D721Med (cell line): ENCODE measurements around the gene CD47.

Experiments used
- DNase-seq: peaks from one replicate; pipeline ENCODE4 v3.0.0; 2011; ENCODE audit warnings: low spot score; ENCODE audit not compliant: insufficient read length
- FAIRE-seq: peaks from 2 replicates; lab custom pipeline; 2011; peaks lifted over from hg19 to GRCh38; lab: Jason Lieb, UNC
- CTCF ChIP-seq: IDR thresholded peaks from 2 replicates; pipeline ENCODE4 v1.5.1; 2012; ENCODE audit warnings: mild to moderate bottlenecking, control low read depth; ENCODE audit not compliant: insufficient read depth; ENCODE audit errors: missing control alignments

The CD47 gene

GRCh38 chr3:108008931-108009639 is 81.7 kb downstream of the CD47 start:
- peak; percentile 35 for FAIRE-seq
- DNase-seq = no peak
- TF ChIP-seq CTCF = no peak

DNA sequence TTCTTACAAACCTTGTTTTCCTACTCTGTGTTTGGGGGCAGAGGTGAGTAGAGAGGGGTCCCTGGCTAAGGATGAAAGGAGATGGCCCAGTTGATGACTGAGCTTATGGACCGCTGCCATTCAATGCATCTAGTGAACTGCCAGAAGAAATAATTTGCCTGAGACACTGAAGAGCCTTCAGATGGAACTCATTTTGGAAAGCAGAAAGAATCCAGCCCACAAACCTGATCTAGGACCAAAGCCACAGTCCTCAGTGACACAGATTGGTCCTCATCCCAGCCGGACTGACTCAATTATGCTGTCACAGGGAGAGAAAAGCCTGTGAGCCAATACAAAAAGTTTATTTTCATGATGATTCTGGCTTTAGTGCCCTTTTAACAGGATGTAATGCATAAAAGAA is 82.7 kb downstream of the CD47 start:
- DNase-seq = no peak
- FAIRE-seq = no peak
- no peak for TF ChIP-seq CTCF

DNA sequence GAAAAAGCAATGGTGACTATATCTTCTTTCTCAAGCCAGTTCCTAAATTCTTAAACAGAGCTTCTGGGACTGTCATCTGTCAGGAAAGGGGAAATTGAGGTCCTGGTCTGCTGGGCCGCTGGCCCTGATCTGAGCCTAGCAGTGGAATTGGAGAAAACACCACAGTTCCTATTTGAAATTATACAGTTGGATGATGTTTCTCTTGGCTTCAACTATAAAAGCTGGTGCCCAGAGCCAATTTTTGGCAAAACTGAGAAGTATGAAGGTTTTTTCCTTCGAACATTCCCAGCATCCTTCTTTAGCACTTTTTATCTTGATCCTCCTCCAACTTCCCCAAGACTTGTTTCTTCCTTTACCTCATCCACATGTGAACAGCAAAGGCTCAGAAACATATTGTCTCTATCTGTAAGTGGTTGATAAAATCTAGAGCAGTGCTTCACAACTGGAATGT is 83.9 kb downstream of the CD47 start:
- no peak for FAIRE-seq
- no peak for DNase-seq
- TF ChIP-seq CTCF = no peak

- TF ChIP-seq CTCF = no peak
- no peak for FAIRE-seq
- DNase-seq = no peak
Measured at GRCh38 chr3:108006077-108006771, 84.6 kb downstream of the CD47 start.

DNA sequence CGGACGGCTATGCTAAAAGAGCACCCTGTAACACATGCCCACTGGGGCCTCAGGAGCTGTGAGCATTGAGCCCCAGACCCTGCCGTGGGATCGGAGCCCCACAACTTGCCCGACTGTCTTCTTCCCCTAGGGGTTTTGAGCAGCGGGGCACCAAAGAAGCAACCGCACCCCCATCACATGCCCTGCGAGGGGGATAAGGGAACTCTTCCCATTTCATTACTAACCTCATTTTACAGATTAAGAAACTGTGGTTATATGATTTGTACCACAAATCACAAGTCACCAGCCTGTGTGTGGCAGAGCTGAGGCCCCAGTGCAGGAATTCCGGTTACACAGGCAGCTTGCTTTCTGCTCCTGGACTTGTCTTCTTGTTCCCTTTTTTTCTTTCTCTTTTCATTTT is 86.2 kb downstream of the CD47 start:
- FAIRE-seq (no peak), DNase-seq (no peak)
- no peak for TF ChIP-seq CTCF

DNA sequence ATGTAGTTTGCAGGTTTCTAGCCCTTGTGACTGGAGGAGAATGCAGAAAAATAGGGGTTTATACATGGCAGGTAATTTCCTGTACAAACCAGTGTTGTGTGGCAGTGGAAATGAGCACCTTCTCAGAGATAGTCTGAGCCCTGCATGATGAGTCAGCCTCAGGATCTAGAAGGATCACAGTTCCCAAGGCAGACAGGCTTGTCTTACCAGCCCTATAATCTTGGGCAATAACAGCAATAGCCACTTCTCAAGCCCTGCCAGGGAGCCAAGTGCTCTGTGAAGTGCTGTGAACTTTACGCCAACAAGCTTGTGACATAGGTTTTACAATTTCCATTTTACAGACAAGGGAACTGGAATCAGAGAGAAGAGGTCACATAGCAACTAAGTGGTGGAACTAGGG is 89.4 kb downstream of the CD47 start:
- no peak for FAIRE-seq
- no peak for TF ChIP-seq CTCF
- no peak for DNase-seq
